ENCODE data around the gene PTGFRN. TPM values are rescaled to one million over a fixed set of nuclear protein-coding genes. Genes with fewer than 3 reads are reported as not detected.

Gene PTGFRN
- total RNA-seq, 1 experiment from 2014 or later: 60.6 TPM

GRCh38 chr1:116951200-116951935 is 41.7 kb downstream of the PTGFRN start:
- no peak for DNase-seq (ENCODE audit: low read depth, low spot score)
- Histone ChIP-seq H3K36me3 (ENCODE audit: control insufficient read depth in 1 of 2, insufficient read depth in 2 of 2, low read length in 2 of 2) (peaks cover 0 to 3% of the 10 kb centered on the region in 2 experiments; a peak in 1 of 4 replicates), H3K27me3 (ENCODE audit: insufficient read depth, low read length) (no peaks in the 10 kb centered on the region)

GRCh38 chr1:116952738-116953275 is 43.1 kb downstream of the PTGFRN start:
- Histone ChIP-seq H3K36me3 (ENCODE audit: control insufficient read depth in 1 of 2, insufficient read depth in 2 of 2, low read length in 2 of 2) (no peaks in the 10 kb centered on the region; a peak in 1 of 4 replicates), H3K4me3 (replicated peaks in 1 of 2; ENCODE audit: low read depth in 1 of 2, low read length in 2 of 2) (no peak overlapping the region), H3K9me3 (ENCODE audit: control insufficient read depth in 1 of 2, insufficient read depth in 1 of 2, low read depth in 1 of 2, low read length in 2 of 2) (no peaks in the 10 kb centered on the region), H3K4me1 (ENCODE audit: control insufficient read depth in 1 of 2, insufficient read depth in 2 of 2, low read length in 2 of 2) (no peaks in the 10 kb centered on the region), H4K20me1 (ENCODE audit: insufficient read depth) (no peaks in the 10 kb centered on the region), H3K79me2 (ENCODE audit: insufficient read depth, low read length) (no peaks in the 10 kb centered on the region), H3K4me2 (ENCODE audit: low read length) (no peak overlapping the region), H3K27me3 (ENCODE audit: insufficient read depth, low read length) (no peaks in the 10 kb centered on the region), H2AFZ (ENCODE audit: low read depth, low read length, poor library complexity, severe bottlenecking) (no peak overlapping the region), H3K9ac (ENCODE audit: low read length) (no peak overlapping the region), H3K9me2 (ENCODE audit: insufficient read depth) (no peaks in the 10 kb centered on the region), H3K27ac (ENCODE audit: low read depth, low read length) (no peak overlapping the region)
- intact Hi-C loops (cut with micrococcal nuclease): no loop called here
- ChIA-PET RAD21 (ENCODE audit: low non-redundant PET in 1 of 2, low total read pairs in 2 of 2, uncharacterized antibody in 2 of 2, unreplicated experiment in 2 of 2) (no interaction called here), POLR2A (no interaction called here), CTCF (no interaction called here)
- BruUV-seq (replicated peaks): no TSS peak
- TF ChIP-seq ATF3 (IDR thresholded peaks at IDR 0.05): no peak
- TF ChIP-seq FOSL1 (IDR thresholded peaks at IDR 0.05; ENCODE audit: low read depth): no peak
- no peak for TF ChIP-seq ELF1 (IDR thresholded peaks at IDR 0.05; ENCODE audit: borderline replicate concordance, low read depth)
- TF ChIP-seq CEBPB (IDR thresholded peaks at IDR 0.05; ENCODE audit: low read depth): no peak
- no peak for TF ChIP-seq MAX (IDR thresholded peaks at IDR 0.05)
- no peak for TF ChIP-seq CTCF (IDR thresholded peaks at IDR 0.05 in 2 of 3, conservative IDR thresholded peaks at IDR 0.05 in 1 of 3; ENCODE audit: borderline replicate concordance in 1 of 3, insufficient read depth in 1 of 3, low read depth in 2 of 3, low read length in 2 of 3)
- TF ChIP-seq POLR2AphosphoS5 (IDR thresholded peaks at IDR 0.05; ENCODE audit: low read depth, low read length): no peak
- TF ChIP-seq REST (IDR thresholded peaks at IDR 0.05; ENCODE audit: low read depth): no peak
- DNase-seq (ENCODE audit: low read depth, low spot score) (no peak), ATAC-seq (no peak)

More at GRCh38 chr1:116951200-116951935, 41.7 kb downstream of the PTGFRN start:
- no peak for TF ChIP-seq EZH2phosphoT487 (IDR thresholded peaks at IDR 0.05; ENCODE audit: borderline replicate concordance)
- TF ChIP-seq ZFX (IDR thresholded peaks at IDR 0.05): no peak
- TF ChIP-seq CBX3 (IDR thresholded peaks at IDR 0.05; ENCODE audit: low read depth): no peak
- ChIA-PET POLR2A (no interaction called here), RAD21 (ENCODE audit: low non-redundant PET in 1 of 2, low total read pairs in 2 of 2, uncharacterized antibody in 2 of 2, unreplicated experiment in 2 of 2) (interaction anchor here in 1 of 2 experiments (0.6 kb wide), 1 partner anchor 42 kb away, joined by 3 read pairs; no protein-coding TSS in a partner anchor), CTCF (no interaction called here)
- BruUV-seq (replicated peaks): no TSS peak
- ATAC-seq: no peak
- Histone ChIP-seq H4K20me1 (ENCODE audit: insufficient read depth) (no peaks in the 10 kb centered on the region), H3K79me2 (ENCODE audit: insufficient read depth, low read length) (no peaks in the 10 kb centered on the region), H3K9me2 (ENCODE audit: insufficient read depth) (no peaks in the 10 kb centered on the region), H3K9me3 (ENCODE audit: control insufficient read depth in 1 of 2, insufficient read depth in 1 of 2, low read depth in 1 of 2, low read length in 2 of 2) (no peaks in the 10 kb centered on the region), H3K27ac (ENCODE audit: low read depth, low read length) (no peak overlapping the region), H3K4me2 (ENCODE audit: low read length) (no peak overlapping the region), H3K9ac (ENCODE audit: low read length) (no peak overlapping the region), H3K4me1 (ENCODE audit: control insufficient read depth in 1 of 2, insufficient read depth in 2 of 2, low read length in 2 of 2) (no peaks in the 10 kb centered on the region), H3K4me3 (replicated peaks in 1 of 2; ENCODE audit: low read depth in 1 of 2, low read length in 2 of 2) (no peak overlapping the region), H2AFZ (ENCODE audit: low read depth, low read length, poor library complexity, severe bottlenecking) (no peak overlapping the region)
- intact Hi-C loops (cut with micrococcal nuclease): no loop called here

Data from HCT116 (cell line).